COLO668 (cell line): ENCODE measurements around the gene IFNAR1.

ENCODE experiments used
- DNase-seq: peaks from one replicate; lab custom pipeline; 2025; ENCODE audit not compliant: unreplicated experiment; lab: John Stamatoyannopoulos, UW

The IFNAR1 gene

DNA sequence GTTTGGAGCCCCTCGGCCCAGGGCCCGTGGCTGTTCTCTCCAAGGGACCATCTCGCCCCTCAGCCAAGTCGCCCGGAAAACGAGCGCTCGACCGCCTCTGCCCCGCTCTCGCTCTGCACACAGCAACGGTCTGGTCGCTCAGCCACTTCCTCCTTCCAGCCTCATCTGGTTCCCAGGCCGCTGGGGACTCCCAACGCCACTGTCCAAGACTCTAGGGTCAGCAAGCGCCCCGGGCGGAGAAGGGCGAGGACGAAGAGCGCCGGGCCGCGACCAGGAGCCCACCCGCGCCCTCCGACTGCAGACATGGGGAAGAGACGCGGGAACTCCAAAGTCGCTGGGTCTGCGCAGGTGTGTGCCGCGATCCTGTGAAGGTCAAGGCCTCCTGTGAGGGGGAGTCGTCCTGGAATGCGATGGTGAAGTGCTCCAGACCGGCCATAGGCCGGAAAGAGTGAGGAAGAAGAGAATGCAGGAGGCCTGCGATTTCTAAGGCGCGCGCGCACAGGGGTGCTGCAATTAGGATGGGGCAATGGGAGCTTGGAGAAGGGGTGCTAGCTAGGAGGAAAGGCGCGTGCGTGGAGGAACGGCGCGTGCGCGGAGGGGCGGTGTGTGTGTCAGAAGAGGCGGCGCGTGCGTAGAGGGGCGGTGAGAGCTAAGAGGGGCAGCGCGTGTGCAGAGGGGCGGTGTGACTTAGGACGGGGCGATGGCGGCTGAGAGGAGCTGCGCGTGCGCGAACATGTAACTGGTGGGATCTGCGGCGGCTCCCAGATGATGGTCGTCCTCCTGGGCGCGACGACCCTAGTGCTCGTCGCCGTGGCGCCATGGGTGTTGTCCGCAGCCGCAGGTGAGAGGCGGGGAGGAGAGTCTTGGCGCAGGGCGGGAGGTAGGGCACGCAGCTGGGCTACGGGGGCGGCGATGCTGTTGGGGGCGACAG is at the start of gene IFNAR1:
TSS of gene IFNAR1 (plus strand) at position 680 of the 931 bp plus-strand sequence. CDS start at position 766, 86 bp downstream.
- peak; percentile 99 for DNase-seq

- no peak for DNase-seq
Measured at GRCh38 chr21:33278721-33279120, 46.0 kb upstream of the IFNAR1 start.

DNA sequence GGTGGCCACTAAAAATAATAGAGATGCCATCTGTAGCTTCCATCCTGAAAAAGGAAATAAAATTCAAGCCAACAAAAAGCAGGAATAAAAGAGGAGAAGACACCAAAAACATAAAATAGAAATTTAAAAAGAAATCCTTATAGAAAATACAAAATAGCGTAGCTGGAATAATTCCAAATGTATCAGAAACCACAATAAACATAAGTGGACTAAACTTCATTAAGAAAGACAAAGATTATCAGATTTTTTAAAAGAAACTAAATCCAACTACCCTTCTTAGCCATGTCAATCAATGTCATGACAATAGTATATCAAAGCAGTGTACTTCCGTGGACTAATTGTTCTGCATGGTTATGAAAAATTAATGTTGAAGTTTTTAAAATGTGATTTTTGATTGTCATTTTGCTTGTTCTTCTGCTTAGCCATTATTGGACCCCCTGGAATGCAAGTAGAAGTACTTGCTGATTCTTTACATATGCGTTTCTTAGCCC is 45.4 kb upstream of the IFNAR1 start:
- no peak for DNase-seq

DNA sequence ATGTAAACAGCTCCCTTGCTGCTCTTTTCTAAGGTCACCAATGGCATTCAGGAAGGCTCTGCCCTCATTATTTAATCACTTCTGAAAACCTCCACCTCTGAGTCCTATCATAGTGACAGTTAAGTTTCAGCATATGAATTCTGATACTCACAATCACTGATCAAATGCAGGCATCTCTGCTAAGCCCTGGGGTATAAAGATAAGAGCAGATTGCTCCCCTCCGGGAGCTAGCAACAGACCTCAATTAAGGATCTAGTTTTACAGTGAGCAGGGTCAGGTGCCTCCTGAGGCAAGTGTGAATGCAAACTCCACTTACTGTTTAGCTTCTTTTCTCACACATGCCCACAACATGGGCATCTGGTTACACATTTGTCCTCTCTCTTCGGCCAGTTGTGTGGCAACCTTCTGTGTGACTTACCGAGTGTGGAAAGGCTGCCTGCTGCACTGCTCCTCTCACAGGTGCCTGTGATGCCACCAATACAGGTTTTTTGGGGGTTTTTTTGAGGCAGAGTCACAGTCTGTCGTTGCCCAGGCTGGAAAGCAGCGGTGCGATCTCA is 43.6 kb upstream of the IFNAR1 start:
- no peak for DNase-seq

DNA sequence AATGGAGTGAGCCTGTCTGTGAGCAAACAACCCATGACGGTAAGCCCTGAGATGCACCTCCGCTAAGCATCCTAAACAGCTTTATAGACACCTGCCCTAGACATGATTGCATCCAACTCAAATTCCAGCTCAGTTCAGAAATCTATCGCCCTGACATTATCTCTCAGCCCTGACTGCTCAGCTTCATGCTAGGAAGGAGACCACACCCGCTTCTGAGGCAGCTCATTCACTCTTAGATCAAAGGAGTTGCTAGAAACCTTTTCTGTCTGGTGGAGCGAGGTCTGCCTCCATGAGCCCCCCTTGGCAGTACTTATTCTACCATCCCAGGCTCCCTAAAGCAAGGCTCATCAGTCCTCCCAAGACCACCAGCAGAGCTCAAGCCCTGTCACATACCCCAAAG is 41.6 kb upstream of the IFNAR1 start:
- DNase-seq, result no peak

DNA sequence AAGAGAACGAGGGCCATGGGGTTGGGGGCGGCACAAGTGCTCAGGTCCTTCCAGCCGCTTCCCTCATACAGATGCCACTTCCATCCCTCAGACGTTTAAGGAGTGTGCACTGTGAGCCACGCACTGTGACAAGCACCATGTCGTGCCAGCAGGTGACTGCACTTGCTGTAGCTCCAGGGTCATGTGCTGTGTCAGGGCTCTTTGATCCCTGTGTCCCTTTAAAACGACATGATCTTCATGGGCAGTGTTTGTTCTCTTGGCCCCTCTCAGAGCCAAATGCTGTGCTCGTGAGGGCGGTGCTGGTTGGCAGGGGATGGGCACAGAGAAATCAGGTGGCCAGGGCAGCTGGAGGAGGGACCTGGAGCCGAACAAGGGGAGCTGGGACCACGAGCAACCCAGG is 38.7 kb upstream of the IFNAR1 start:
- DNase-seq, result no peak

- DNase-seq, result no peak
Measured at GRCh38 chr21:33286600-33287456, 37.9 kb upstream of the IFNAR1 start.

- DNase-seq, result no peak
Measured at GRCh38 chr21:33289199-33289819, 35.5 kb upstream of the IFNAR1 start.

- peak; percentile 95 for DNase-seq
Measured at GRCh38 chr21:33290441-33290840, 34.3 kb upstream of the IFNAR1 start.

DNA sequence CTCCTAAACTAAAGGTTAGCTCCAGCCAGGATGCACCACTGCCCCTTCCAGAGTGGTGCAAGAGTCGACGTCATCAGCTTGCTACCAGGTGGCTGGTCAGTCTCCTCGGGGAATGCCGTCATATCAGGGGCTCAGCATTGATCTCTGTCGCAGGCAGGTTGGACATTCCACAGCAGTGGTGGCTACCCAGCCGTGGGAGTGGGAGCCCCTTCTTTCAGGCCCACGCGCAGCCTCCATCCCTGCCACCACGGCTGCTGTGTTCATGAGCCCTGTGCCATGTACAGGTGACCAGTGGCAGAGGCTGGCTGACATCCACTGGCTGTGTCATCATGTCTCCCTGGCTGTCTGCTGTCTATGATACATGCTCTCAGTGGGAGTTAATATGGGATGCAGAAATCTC is 33.1 kb upstream of the IFNAR1 start:
- no peak for DNase-seq

DNA sequence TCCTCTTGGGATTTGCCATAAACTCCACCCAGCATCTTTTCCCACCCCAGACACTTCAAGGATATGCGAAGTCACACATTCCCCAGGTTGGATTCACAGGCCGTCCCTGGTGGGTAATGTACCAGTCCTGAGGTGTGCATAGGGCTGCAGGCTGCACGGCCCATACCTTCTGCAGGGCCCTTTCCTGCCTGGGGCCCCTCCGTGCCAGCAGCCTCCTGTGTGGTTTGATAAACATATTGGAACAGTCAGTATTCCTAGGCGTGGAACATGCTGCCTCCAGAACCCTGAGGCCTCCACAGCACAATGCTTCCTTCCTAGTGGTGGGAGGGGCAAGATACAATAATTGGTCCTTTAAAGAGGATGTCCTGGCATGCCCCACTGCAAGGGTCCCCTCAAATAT is 32.0 kb upstream of the IFNAR1 start:
- no peak for DNase-seq

- no peak for DNase-seq
Measured at GRCh38 chr21:33293136-33293535, 31.6 kb upstream of the IFNAR1 start.

GRCh38 chr21:33293811-33294216 is 31.0 kb upstream of the IFNAR1 start:
- no peak for DNase-seq

GRCh38 chr21:33296156-33296555 is 28.6 kb upstream of the IFNAR1 start:
- DNase-seq, result no peak

DNA sequence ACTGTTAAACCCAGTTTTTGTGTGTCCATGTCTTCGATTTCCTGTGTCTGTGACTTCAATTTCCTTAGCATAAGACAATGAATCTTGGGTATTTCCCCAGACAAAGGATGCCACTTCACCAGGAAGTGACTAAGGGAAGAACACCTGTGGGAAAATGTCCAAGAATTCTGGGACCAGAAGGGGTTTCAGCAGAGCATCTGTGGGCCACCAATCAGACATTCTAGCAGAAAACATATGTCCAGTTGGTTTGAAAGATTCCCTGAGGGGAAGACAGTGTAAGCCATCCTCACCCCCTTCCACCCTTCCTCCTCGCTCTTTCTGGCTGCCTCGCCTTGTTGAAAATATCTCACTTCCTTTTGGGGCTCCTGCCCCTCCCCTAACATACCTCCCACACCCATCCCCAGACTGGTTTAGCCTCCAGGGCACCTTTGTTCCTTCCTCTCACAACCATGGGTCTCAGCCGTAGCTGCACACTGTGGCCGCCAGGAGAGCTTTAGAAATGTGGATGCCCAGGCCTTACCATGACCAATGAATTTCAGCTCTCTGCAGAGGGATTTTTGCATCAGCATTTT is 25.5 kb upstream of the IFNAR1 start:
- DNase-seq, result no peak

- DNase-seq, result peak; percentile 24
Measured at GRCh38 chr21:33300701-33301631, 23.8 kb upstream of the IFNAR1 start.

GRCh38 chr21:33301632-33302002 is 23.2 kb upstream of the IFNAR1 start:
- no peak for DNase-seq

DNA sequence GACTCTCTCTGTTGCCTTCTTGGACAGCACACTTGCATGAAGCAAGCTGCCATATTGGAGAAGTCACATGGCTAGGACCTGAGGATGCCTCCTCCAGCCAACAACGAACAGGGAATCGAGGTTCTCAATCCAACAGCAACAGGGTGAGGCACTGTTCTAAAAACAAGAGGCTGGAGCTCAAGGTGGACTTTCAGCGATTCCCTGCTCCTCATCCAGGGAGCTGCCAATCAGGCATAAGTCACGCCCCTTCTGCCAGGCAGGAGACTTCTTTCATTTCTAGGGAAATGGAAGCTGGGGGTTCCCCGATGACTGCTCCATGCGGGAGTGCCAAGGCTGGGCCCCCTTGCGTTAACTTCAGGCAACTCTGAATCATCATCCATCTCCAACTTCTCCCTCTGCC is 22.7 kb upstream of the IFNAR1 start:
- DNase-seq, result no peak

- DNase-seq, result no peak
Measured at GRCh38 chr21:33302796-33303195, 22.0 kb upstream of the IFNAR1 start.

DNA sequence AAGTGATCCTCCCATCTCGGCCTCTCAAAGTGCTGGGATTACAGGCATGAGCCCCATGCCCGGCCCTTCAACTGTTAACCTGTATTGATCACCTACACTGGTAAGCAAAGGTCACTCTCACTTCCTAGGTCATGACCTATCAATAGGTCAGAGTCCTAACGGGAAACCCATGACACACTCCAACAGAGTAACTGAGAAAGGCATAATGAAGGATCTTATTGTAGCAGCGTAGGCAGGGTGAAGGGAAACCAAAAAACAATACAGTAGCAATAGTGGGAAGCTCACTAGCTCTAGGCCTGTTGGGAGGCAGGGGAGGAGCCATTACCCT is 19.5 kb upstream of the IFNAR1 start:
- no peak for DNase-seq
